ENCODE results near the gene RPP21.

Gene RPP21

DNA sequence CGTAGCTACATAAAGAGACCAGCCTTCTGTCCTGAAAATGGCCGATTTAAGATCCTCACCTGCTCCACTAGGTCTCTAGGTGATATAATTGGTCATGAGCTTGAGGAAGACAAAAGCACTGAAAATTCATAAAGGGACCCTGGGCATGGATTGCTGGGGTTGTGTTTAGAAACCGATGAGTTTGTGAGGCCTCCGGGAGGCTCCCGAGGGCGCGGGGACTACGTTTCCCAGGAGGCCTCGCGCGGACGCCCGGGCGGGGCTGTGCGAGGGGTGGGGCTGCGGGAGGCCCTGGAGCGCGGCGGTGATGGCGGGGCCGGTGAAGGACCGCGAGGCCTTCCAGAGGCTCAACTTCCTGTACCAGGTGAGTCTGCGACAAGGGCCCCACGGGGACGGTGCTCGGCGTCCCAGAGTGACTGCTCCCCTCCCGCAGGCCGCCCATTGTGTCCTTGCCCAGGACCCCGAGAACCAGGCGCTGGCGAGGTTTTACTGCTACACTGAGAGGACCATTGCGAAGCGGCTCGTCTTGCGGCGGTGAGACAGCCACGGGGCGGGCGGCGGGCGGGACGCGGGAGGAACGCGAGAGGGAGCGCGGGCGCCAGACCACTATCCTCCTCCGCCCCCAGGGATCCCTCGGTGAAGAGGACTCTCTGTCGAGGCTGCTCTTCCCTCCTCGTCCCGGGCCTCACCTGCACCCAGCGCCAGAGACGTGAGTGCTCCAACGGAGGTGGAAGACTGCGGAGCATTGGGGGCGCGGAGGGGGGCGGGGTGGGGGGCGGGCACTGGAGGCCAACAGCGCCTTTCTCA lies at the start of gene RPP21:
Gene RPP21 (plus strand): TSS at position 289 of the 804 bp plus-strand sequence. CDS start 16 bp downstream, at position 305.
- peak; percentile 91 for DNase-seq (ENCODE audit: insufficient read length, low spot score)
- FAIRE-seq = peak; percentile 82

DNA sequence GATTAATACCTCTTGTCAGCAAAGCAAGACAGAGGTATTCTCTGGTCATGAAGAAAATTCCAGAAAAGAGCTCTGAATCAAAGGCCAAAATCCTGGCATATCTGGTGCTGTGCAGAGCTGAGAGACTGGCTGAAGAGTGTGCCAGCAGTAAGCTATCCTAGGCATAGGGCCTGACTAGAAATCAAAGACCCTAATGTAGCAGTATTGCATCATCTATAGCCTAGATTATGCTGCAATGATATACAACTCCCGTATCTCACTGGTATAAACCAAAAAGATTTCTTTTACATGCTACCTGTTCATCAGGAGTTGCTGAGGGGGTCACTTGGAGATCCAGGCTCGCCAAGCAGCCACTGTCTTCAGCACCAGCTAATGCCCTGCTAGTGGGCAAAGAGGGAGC lies 49.1 kb upstream of the RPP21 start:
- FAIRE-seq (no peak), DNase-seq (ENCODE audit: insufficient read length, low spot score) (no peak)

DNA sequence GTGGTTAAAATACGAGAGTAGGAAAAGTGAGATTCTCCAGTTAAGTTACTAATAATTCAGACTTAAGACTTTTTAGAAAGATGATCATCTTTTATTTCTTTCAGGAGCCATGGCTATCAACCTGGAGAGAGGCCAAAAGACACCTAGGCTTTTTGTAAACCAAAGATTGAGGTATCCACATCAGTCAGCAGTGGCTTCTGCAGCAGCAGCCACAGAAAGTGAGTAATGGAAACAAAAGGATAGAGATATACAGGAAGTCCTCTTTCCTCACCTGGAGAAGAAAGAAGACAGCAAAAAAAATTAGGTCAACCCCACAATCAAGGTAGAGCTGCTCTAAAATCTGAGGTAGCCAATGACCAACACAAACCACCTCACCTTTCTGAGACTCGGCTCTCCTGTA lies 41.0 kb upstream of the RPP21 start:
- DNase-seq (ENCODE audit: insufficient read length, low spot score) = no peak
- FAIRE-seq = no peak

DNA sequence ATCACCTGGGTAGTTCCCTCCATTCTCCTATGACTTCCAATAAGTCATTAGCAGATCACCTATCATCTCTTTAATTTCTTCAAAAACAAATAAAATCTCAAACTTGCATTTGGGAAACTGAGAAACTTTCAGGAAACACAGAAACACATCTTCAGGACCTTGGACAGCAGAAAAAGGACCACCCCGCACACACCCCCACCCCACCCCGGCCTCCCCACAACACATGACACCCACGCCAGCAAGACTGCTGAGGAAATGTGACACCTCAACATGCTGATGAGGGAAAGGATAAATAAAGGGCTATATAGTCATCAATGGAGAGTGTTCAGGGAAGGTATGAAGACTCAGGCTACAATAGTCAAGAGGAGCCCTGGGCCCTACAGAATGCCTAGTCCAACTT lies 33.9 kb upstream of the RPP21 start:
- FAIRE-seq (no peak), DNase-seq (ENCODE audit: insufficient read length, low spot score) (no peak)

DNA sequence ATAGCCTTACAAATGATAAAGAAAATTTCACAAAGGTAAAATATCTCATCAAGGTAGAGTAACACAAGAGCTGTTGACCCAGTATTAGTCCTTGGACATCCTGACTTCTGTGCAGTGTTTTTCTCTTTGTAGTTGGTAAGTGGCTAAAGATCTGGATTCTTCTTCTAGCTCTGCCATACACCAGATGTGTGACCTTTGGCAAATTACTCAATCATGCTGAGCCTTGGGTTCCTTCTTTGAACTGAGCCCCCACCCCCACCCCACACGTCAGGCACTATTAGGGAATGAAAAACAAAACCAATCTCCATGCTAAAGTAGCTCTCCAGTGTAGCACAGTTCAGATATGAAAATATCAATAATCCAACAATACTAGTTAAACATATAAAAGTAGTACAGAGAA lies 33.3 kb upstream of the RPP21 start:
- FAIRE-seq = no peak

DNA sequence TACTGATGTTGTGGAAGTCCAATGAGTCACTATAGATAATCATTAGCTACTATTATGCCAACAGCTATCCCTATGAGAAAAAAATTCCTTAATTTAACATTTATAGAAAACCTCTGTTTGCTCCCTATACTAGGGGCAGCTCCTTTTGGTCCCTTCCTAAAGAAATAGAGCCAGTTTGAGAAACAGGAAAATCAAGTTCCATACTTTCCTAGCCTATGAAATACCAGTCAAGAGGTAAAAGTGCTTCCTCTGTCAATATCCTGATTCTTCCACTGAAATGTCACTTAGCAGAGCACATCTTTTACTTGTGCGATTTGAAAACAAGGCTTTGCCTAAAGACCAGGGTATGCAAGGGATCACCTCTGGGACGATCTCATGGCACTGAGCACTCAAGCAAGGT lies 32.7 kb upstream of the RPP21 start:
- DNase-seq (ENCODE audit: insufficient read length, low spot score) (no peak), FAIRE-seq (no peak)

More for the DNA sequence above, 33.3 kb upstream of the RPP21 start:
- DNase-seq (ENCODE audit: insufficient read length, low spot score) = no peak

DNA sequence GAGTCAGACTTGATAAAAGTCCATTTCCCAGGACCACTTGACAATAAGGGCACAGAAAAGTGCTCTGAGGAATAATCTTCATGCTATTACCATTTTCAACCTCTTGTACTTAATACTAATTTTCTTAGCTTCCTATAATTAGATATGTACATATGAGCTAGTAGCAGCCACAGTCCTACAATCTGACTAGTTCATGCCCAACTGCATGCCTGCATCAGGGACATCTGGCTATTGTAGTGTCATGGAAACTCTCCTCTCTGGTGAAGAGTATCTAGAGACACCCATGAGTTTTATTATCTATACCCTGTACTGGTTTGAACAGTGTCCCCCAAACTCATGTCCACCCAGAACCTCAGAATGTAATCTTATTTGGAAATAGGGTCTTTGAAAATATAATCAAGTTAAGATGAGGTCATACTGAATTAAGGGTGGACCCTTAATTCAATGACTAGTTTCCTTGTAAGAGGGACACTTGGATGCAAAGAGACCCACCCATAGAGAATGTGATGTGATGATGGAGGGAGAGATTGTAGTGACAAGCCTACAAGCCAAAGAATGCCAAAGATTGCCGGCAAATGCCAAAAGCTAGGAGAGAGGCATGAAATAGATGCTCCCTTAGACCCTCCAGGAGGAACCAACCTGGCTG lies 32.2 kb upstream of the RPP21 start:
- FAIRE-seq = no peak
- DNase-seq (ENCODE audit: insufficient read length, low spot score) = no peak

DNA sequence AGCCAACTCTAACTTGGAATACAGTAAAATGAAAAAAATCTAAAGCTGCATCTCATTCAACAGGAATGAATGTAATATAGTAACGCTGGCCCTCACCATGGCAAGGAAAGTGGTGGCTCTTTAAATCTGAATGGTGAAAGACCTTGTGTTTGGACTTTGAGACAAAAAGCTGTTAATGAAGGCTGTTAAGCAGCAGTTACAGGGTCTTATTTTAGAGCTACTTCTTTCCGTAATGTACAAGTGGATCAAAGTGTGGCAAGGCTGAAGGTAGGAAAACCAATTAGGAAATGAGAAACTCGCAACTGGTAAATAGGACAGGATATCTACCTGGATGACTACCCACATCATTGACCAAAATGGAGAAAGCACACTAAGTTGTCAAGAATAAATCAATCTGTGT lies 29.8 kb upstream of the RPP21 start:
- DNase-seq (ENCODE audit: insufficient read length, low spot score) (no peak), FAIRE-seq (no peak)

DNA sequence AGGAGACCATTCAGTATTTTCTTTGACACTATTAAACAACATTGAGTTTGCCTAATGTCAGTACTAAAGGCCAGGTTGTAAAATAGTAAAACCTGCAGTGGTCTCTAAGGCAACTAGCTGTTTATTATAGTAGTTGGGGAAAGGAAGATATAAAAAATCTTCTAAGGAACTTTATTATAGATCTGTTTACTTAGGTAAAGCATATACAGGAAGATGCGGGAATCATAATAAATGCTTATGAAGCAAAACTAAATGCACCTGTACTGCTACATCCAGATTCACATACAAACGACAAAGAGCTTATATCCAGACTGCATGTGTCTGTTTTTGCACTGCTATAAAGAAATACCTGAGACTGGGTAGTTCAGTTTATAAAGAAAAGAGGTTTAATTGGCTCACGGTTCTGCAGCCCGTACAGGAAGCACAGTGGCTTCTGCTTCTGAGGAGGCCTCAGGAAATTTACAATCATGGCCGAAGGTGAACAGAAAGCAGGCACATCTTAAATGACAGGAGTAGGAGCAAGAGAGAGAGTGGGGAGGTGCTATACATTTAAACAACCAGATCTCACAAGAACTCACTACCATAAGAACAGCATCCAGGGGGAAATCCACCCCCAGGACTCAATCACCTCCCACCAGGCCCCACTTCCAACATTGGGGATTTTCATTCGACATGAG lies 26.9 kb upstream of the RPP21 start:
- DNase-seq (ENCODE audit: insufficient read length, low spot score) = no peak

DNA sequence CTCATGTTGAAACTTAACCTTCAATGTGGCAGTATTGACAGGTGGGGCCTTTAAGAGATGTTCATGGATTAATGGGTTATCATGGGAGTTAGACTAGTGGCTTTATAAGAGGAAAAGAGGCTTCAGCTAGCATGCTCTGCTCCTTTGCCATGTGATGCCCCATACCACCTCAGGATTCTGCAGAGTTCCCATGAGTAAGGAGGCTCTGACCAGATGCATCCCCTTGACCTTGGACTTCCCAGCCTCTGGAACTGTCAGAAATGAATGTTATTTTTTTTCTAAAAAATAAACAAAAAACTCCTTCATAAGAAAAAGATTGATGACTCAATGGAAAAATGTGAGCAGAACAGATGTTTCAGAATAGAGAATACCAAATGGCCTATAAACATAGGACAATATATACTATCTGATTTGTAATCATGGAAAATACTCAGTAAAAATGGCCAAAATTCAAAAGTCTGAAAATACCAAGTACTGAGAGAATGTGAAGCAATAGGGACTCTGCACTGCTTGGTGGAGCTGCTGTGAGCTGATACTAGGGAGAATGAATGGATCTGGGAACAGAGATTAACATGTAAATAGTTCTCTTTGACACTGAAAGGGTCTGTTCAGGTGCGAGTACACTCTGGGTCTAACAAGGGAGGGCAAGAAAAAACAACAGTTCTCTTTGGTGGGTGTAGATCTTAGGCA lies 25.7 kb upstream of the RPP21 start:
- FAIRE-seq (no peak), DNase-seq (ENCODE audit: insufficient read length, low spot score) (no peak)

More for the DNA sequence above, 26.9 kb upstream of the RPP21 start:
- FAIRE-seq = no peak

DNA sequence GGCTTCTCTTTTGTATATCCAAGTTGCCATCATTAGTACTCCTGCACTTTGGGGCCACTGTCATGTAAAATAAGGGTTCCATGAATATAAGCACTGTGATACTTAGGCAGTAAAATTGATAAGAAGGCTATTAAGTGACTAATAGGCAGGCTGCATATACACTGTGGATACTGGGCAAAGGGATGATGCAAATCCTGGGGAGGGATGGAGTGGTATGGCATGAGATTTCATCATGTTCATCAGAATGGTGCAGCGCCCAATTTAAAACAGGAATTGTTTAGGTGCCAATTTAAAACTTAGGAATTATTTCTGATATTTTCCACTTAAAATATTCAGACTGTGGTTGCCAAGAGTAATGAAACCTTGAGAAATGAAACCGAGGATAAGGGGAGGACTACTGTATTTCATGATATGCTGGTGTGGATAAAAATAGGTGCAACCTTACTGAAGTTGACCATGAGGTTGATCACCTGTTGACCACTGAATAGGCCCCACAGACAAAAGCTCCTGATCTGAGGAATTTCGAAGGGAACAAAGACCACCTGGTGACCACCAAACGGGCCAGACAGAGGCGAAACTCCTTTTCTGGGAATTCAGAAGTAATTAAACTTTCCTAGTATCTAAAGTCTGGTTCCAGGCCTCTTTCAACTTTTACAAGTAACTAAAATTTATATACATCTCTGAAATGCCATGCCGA lies 23.1 kb upstream of the RPP21 start:
- no peak for DNase-seq (ENCODE audit: insufficient read length, low spot score)

DNA sequence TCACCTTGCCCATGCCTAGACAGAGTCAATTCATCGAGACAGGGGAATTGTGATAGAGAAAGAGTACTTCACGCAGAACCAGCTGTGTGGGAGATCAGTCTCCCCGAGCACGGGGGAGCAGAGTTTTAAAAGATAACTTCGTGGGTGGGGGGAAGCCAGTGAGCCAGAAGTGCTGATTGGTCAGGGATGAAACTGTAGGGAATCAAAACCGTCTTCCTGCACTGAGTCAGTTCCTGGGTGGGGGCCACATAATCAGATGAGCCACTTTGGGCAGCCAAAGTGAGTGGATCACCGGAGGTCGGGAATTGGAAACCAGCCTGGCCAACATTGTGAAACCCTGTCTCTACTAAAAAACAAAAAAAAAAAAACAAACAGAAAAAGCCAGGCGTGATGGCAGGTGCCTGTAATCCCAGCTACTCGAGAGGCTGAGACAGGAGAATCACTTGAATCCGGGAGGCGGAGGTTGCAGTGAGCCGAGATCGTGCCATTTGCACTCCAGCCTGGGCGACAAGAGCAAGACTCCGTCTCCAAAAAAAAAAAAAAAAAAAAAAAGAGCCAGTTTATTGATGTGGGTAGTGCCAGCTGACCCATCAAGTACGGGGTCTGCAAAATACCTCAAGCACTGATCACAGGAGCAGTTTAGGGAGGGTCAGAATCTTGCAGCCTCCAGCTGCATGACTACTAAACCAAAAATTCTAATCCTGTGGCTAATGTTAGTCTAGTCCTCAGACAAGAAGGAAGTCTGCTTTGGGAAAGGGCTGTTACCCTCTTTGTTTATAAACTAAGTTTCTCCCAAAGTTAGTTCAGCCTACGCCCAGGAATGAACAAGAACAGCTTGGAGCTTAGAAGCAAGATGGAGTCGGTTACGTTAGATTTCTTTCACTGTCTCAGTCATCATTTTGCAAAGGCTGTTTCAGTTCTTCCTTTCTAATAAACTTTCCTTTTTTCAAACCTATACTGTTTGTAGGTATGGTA lies 22.1 kb upstream of the RPP21 start:
- no peak for FAIRE-seq
- DNase-seq (ENCODE audit: insufficient read length, low spot score) = no peak

More for the DNA sequence above, 23.1 kb upstream of the RPP21 start:
- FAIRE-seq = no peak

DNA sequence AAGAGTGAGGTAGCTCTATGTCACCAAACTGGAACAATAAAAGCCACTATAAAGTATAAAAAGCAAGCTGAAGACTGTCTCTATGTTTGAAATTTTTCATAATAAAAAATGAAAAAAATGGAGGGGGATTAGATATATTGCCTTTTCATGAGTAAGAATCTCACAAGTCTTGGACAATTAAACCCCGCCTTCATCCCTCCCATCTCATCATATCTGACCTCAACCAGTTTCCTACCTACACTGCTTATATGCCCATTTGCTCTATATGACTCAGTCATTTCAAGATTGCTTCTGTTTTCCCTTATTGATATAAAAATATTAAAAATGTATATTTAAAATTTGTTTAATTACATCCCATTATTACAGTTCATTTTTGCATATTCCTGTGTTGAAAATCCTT lies 21.1 kb upstream of the RPP21 start:
- FAIRE-seq (no peak), DNase-seq (ENCODE audit: insufficient read length, low spot score) (no peak)

DNA sequence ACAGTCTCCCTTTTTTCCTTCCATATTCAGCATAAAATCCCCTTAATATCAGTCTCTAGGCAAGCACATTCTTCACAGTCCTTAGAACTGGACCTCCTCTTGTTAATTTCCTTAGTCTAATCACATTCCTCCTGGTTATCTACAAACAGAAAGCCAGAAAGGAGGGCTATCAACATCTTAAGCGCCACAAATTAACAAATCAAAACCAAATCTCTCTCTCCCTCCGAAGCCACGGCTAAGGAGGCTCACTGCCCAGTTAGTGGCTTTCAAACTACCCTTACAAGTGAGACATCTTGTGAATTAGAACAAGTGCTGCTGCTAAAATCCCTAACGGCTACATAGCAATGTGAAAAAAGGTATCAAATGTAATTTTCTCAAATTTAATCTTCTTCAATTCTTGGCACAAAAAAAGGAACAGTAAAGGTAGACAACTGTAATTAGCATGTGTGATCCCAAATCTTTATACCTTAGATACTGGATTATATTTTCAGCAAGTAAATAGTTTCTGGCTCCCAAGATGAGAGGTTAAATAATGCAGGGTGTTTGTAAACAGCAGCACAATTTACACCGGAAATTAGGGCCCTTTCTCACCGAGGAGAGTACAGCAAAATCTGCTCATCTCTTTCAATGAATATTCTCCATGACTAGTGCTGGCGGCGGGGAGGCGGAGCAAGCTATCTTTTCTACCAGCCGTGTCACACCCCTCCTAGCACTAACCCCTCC lies 19.6 kb upstream of the RPP21 start:
- DNase-seq (ENCODE audit: insufficient read length, low spot score) (no peak), FAIRE-seq (no peak)

DNA sequence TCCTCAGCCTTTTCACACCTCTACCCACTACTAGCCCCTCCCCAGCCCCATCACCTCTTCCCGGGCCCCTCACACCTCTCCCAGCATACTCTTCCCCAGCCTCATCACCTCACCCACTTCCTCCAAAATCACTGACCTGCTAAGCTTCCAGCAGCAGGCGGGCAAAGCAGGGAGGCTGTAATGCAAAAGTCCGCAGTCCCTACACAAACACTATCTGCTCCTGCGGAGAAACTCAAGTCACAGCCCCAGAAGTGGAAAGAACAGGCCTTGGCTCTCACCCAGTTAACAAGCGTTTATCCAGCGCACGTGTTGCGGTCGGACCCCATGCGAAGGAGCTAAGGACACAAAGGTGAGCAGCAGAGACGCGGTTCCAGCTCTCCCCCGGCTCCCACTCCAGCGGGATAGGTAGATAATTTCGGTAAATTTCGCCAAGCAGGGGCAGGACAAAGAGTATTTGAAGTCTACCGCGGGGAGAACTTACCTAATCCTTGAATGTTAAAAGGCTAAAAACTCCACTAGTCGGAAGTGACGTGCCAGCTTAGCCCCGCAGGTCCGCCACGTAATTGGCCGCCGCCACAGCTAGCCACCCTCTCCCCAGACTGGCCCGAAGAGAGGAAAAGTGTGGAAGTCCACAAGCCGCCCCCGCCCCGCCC lies 19.0 kb upstream of the RPP21 start:
- DNase-seq (ENCODE audit: insufficient read length, low spot score) (peak; percentile 52), FAIRE-seq (peak; percentile 83)

DNA sequence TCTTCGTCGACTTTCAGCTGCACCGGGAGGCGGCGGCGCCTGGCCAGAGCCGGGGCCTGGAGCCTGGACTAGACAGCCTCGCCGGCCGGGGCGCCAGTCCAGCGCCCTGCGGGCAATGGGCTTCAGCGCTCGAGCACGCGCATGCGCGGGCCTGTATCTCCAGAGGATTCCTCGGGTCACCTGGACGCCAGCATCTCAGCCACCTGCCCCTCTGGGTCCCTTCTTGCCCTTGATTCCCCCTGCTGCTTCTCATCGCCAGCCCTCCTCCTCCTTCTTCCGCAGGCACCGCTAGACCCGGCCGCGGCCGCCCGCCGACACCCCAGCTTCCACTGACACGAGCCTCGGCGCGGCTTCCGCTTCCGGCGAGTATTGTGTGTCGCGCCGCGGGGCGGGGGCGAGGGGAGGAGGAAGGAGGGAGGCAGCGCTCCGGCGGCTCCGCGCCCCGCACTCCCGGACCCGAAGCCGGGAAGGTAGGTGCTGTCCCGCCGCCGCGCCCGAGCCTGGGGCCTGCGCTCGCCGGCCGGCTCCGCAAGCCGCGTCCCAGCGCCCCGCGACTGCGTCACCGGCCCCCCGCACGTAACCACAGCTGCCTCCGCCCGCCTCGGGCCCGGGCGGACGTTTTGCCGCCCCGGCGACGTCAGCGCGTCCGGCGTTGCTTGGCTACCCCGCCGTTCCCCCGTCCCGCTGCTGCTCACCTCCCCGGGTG lies 18.3 kb upstream of the RPP21 start, which contains the start of gene TRIM39:
Gene TRIM39 (plus strand): TSS at position 402 of the 706 bp plus-strand sequence. CDS start 2,391 bp downstream, outside the sequence.
- FAIRE-seq (peak; percentile 56), DNase-seq (ENCODE audit: insufficient read length, low spot score) (peak; percentile 73)

DNA sequence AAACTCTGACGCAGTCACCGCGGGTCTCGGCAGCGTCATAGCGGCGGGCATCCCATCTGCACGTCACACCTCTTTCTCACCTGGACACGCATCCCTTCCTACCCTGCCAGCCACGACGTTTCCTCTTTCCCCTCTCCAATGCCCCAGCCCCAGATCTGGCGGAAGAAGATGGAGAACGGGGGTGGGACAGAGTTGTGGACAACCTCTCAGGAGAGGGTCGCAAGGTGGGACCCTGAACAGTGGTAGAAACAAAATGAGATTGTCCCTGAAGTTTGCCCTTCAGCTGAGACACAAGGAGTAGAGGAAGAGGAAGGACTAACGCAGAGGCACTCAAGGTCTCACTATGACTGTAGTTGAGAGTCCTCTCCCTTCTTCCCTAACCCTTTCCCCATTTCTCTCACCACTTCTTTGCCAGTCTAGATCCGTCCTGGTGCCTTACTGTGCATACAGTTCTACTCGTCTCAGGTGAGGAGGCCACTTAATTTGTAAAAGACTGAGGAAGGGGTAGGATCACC lies 17.7 kb upstream of the RPP21 start:
- FAIRE-seq (no peak), DNase-seq (ENCODE audit: insufficient read length, low spot score) (no peak)

All from GM19239 (cell line).